SK-N-SH (cell line): ENCODE data around the gene OR6A2. TPM values are rescaled to one million over a fixed set of nuclear protein-coding genes. Genes with fewer than 3 reads are reported as not detected.

ENCODE experiments used
- CTCF ChIA-PET: fragments of 300-600, 350-600 bp; formaldehyde crosslinking; extraction: SDS; loops from one replicate; lab custom pipeline; 2021; lab: Yijun Ruan, JAX
- POLR2A ChIA-PET: fragments of 350-600 bp; sonication (Branson Sonifier 250); formaldehyde crosslinking; extraction: SDS; loops from one replicate; lab custom pipeline; 2020; ENCODE audit warnings: antibody characterized with exemption, inconsistent platforms; lab: Yijun Ruan, JAX
- DNase-seq: peaks from one replicate; pipeline ENCODE4 v3.0.0; 2012
- H2AFZ ChIP-seq: fragments of 200-600 bp; sonication (generic); 2 replicates; pipeline ENCODE4 v1.8.1; 2016; ENCODE audit warnings: antibody characterized with exemption, mild to moderate bottlenecking, low read depth
- H3F3A ChIP-seq: fragments of 200-600 bp; sonication (generic); replicated peaks from 2 replicates; pipeline ENCODE3; 2016; ENCODE audit warnings: antibody characterized with exemption, mild to moderate bottlenecking; ENCODE audit not compliant: insufficient read depth
- H3K27ac ChIP-seq, 2 experiments: fragments of 200-500 bp in 1 of 2; fragments of 200-600 bp in 1 of 2; sonication (Bioruptor generic) in 1 of 2; sonication (generic), shearing (Covaris generic) in 1 of 2; 2 replicates each; pipeline versions ENCODE4 v1.5.1 to v1.6.1; 2014 to 2016; ENCODE audit warnings: low read depth in 2 of 2, inconsistent platforms in 1 of 2, low read length in 1 of 2, mild to moderate bottlenecking in 1 of 2, mixed read lengths in 1 of 2
- H3K27me3 ChIP-seq: fragments of 200-600 bp; sonication (generic), shearing (Covaris generic); 2 replicates; pipeline ENCODE4 v1.6.1; 2016; ENCODE audit warnings: mixed run types; ENCODE audit not compliant: insufficient read depth
- H3K36me3 ChIP-seq, 2 experiments: fragments of 200-500 bp in 1 of 2; fragments of 200-600 bp in 1 of 2; sonication (Bioruptor generic) in 1 of 2; sonication (generic) in 1 of 2; replicated peaks in 1 of 2; 2 replicates each; pipeline versions ENCODE3 to v1.5.1; 2014 to 2016; ENCODE audit warnings: low read length in 1 of 2, mild to moderate bottlenecking in 1 of 2; ENCODE audit not compliant: insufficient read depth in 2 of 2, control insufficient read depth in 1 of 2
- H3K4me1 ChIP-seq, 2 experiments: fragments of 200-500 bp in 1 of 2; fragments of 200-600 bp in 1 of 2; sonication (Bioruptor generic) in 1 of 2; sonication (generic), shearing (Covaris generic) in 1 of 2; 2 replicates each; pipeline versions ENCODE4 v1.5.1 to v1.6.1; 2014 to 2016; ENCODE audit warnings: low read depth in 1 of 2, low read length in 1 of 2, mixed run types in 1 of 2; ENCODE audit not compliant: insufficient read depth in 2 of 2, control insufficient read depth in 1 of 2
- H3K4me2 ChIP-seq: fragments of 200-600 bp; sonication (generic), shearing (Covaris generic); 2 replicates; pipeline ENCODE4 v1.6.1; 2017; ENCODE audit warnings: mixed run types
- H3K4me3 ChIP-seq, 2 experiments: fragments of 200-500 bp in 1 of 2; fragments of 200-600 bp in 1 of 2; sonication (Bioruptor generic) in 1 of 2; sonication (generic), shearing (Covaris generic) in 1 of 2; 2 replicates each; pipeline versions ENCODE4 v1.5.1 to v1.8.1; 2014 to 2016; ENCODE audit warnings: low read depth in 2 of 2, inconsistent platforms in 1 of 2, low read length in 1 of 2, mild to moderate bottlenecking in 1 of 2, mixed read lengths in 1 of 2, moderate library complexity in 1 of 2
- H3K79me2 ChIP-seq: fragments of 200-600 bp; sonication (generic); 2 replicates; pipeline ENCODE4 v1.8.1; 2017; ENCODE audit warnings: mild to moderate bottlenecking; ENCODE audit not compliant: insufficient read depth
- H3K9ac ChIP-seq: fragments of 200-600 bp; sonication (generic); 2 replicates; pipeline ENCODE4 v1.6.1; 2017; ENCODE audit warnings: mixed run types
- H3K9me2 ChIP-seq: fragments of 200-600 bp; sonication (generic); 2 replicates; pipeline ENCODE4 v1.6.1; 2017; ENCODE audit warnings: mixed run types
- H3K9me3 ChIP-seq: fragments of 200-600 bp; sonication (generic); 2 replicates; pipeline ENCODE4 v1.6.1; 2017; ENCODE audit warnings: mixed run types, mild to moderate bottlenecking, moderate library complexity
- H4K20me1 ChIP-seq: fragments of 200-600 bp; sonication (generic); 2 replicates; pipeline ENCODE4 v1.6.1; 2017; ENCODE audit warnings: mild to moderate bottlenecking, mixed run types; ENCODE audit not compliant: insufficient read depth
- CHD2 ChIP-seq: fragments of 150-350 bp; IDR thresholded peaks from 2 replicates; pipeline ENCODE4 v1.6.1; 2018; ENCODE audit warnings: low read length; ENCODE audit not compliant: partially characterized antibody
- FOXJ3 ChIP-seq: sonication (generic); formaldehyde crosslinking; IDR thresholded peaks from 2 replicates; pipeline ENCODE4 v1.5.1; 2020; ENCODE audit warnings: mild to moderate bottlenecking, missing genetic modification reagents
- FOXM1 ChIP-seq: IDR thresholded peaks from 2 replicates; pipeline ENCODE4 v1.4.0; 2012; ENCODE audit warnings: low read depth, mild to moderate bottlenecking
- GABPA ChIP-seq: IDR thresholded peaks from 2 replicates; pipeline ENCODE4 v1.4.0; 2012; ENCODE audit warnings: low read depth, mild to moderate bottlenecking
- NFIC ChIP-seq: IDR thresholded peaks from 2 replicates; pipeline ENCODE4 v1.4.0; 2012; ENCODE audit warnings: borderline replicate concordance
- POLR2AphosphoS5 ChIP-seq: IDR thresholded peaks from 2 replicates; pipeline ENCODE4 v1.6.1; 2012; ENCODE audit warnings: low read depth, low read length
- RCOR1 ChIP-seq: fragments of 150-350 bp; IDR thresholded peaks from 2 replicates; pipeline ENCODE4 v1.6.1; 2017; ENCODE audit warnings: antibody characterized with exemption, low read length
- RFX5 ChIP-seq: IDR thresholded peaks from 2 replicates; pipeline ENCODE4 v1.6.1; 2012; ENCODE audit warnings: mild to moderate bottlenecking, improper control_type of control experiment, low read length
- RXRA ChIP-seq: IDR thresholded peaks from 2 replicates; pipeline ENCODE4 v1.4.0; 2012; ENCODE audit warnings: low read depth, mild to moderate bottlenecking, borderline replicate concordance
- SIN3A ChIP-seq: IDR thresholded peaks from 2 replicates; pipeline ENCODE4 v1.6.1; 2012; ENCODE audit warnings: low read depth, mild to moderate bottlenecking, low read length, moderate library complexity, borderline replicate concordance
- TAF1 ChIP-seq: IDR thresholded peaks from 2 replicates; pipeline ENCODE4 v1.6.1; 2012; ENCODE audit warnings: low read depth, mild to moderate bottlenecking, low read length, moderate library complexity, borderline replicate concordance
- TCF12 ChIP-seq: IDR thresholded peaks from 2 replicates; pipeline ENCODE4 v1.4.0; 2012
- WGBS: methylation state at CpG from one replicate; pipeline ENCODE4 v1.1.6; 2017; ENCODE audit warnings: low lambda C conversion rate; 5-methylcytosine and 5-hydroxymethylcytosine counted together
- polyA plus RNA-seq, 3 experiments: library from polyadenylated mRNA; depleted of rRNA; stranded (reverse); fragments of >200 nt; gene quantifications; 2 replicates each; pipeline ENCODE4 v1.2.3, GENCODE V29; 2012
- TF ChIP-seq, protein P1 (sequence below): fragments of 150-350 bp; IDR thresholded peaks from 2 replicates; pipeline ENCODE4 v1.6.1; 2016; ENCODE audit warnings: mild to moderate bottlenecking, low read depth, low read length
- TF ChIP-seq, protein P2 (sequence below): IDR thresholded peaks from 2 replicates; pipeline ENCODE4; 2012

The OR6A2 gene
- polyA plus RNA-seq, 1 of the 3 experiments (the other 2 are of a cell fraction) = not detected

DNA sequence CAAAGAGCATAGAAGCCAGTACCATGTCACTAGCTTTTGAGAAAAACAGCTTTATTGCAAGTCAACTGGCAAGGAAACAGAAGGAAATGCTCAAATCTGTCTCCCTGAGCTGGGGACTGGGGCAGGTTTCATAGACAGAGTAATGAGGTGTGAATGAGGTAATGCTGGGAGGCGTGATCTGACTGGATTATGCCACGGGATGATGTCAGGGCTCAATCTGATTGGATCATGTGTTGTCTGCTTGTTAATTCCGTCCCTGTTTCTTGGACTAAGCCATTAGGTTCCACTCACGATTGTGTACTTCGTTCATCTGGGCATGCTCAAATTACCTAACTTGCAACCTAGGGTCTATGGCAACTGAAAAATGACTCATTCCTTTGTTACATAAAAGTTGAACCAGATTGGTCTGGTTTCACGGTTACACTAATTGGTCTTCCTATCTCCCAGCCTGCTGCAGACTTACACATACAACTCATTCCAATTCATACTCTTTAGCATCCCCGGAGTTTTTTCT, 25.8 kb upstream of the OR6A2 start:
- Histone ChIP-seq H3K79me2 (no peaks in the 10 kb centered on the region), H3K4me1 (no peaks in the 10 kb centered on the region), H3K4me2 (no peak overlapping the region), H3K9me3 (no peaks in the 10 kb centered on the region), H3K9ac (no peak overlapping the region), H3K27me3 (no peaks in the 10 kb centered on the region), H3K9me2 (no peaks in the 10 kb centered on the region), H3K4me3 (no peak overlapping the region), H3K36me3 (no peaks in the 10 kb centered on the region), H3K27ac (no peak overlapping the region), H3F3A (no peaks in the 10 kb centered on the region), H2AFZ (no peak overlapping the region), H4K20me1 (no peaks in the 10 kb centered on the region)
- no peak for DNase-seq
- POLR2A ChIA-PET = no interaction called here
- TF ChIP-seq RFX5 (no peak), CHD2 (no peak), GABPA (no peak)
- 3% methylated on average over 7 of the region's 7 CpGs for WGBS
- CTCF ChIA-PET = interaction anchor here (1.1 to 1.6 kb wide), 3 partner anchors 8 to 34 kb away, joined by 3 to 15 read pairs (median 3); no protein-coding TSS in a partner anchor

DNA sequence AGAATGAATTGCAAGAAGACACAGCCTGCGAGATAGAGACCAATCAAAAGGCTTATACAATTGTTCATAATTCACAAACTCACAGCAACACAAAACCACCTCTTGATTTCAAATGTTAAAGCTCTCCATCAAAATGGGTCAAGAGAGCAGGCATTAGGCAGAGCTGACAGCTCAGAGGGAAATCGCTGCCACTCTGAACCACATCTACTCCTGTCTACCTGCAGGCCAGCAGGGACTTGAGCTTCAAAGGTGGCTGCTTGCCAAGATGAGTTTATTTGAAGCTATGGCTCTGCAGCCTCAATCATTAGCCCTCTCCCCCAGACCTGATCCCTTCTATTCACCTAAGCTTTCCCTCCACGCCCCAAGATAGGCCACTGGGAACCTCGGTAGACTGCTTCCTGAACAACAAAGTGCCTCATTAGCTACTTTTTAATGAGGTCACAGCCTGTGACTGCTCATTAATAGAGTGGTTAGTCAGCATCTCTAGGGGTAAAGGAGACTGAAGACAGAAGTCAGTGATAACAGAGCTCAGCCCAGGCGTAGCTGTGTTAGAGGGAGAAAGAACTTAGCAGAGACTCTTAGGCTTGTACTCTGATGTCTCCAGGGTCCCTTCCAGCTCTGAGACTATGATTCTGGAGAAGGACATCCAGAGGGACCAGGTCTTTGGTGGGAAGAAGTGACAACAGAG, 24.8 kb upstream of the OR6A2 start:
- CTCF ChIA-PET = interaction anchor here (1.0 to 1.6 kb wide), 3 partner anchors 9 to 13 kb away, joined by 3 to 15 read pairs (median 4); no protein-coding TSS in a partner anchor

More for the DNA sequence above, 24.8 kb upstream of the OR6A2 start:
- Histone ChIP-seq H4K20me1 (no peaks in the 10 kb centered on the region), H3K36me3 (no peaks in the 10 kb centered on the region), H3K9me2 (no peaks in the 10 kb centered on the region), H3K4me3 (no peak overlapping the region), H3K9me3 (no peaks in the 10 kb centered on the region), H3K4me1 (no peaks in the 10 kb centered on the region), H3K27ac (no peak overlapping the region), H3F3A (no peaks in the 10 kb centered on the region), H3K27me3 (no peaks in the 10 kb centered on the region), H3K4me2 (no peak overlapping the region), H3K9ac (no peak overlapping the region), H2AFZ (no peak overlapping the region), H3K79me2 (no peaks in the 10 kb centered on the region)
- TF ChIP-seq FOXJ3 (CRISPR knock-in tag) = no peak
- TF ChIP-seq FOXM1 = no peak
- TF ChIP-seq, protein P1, sequence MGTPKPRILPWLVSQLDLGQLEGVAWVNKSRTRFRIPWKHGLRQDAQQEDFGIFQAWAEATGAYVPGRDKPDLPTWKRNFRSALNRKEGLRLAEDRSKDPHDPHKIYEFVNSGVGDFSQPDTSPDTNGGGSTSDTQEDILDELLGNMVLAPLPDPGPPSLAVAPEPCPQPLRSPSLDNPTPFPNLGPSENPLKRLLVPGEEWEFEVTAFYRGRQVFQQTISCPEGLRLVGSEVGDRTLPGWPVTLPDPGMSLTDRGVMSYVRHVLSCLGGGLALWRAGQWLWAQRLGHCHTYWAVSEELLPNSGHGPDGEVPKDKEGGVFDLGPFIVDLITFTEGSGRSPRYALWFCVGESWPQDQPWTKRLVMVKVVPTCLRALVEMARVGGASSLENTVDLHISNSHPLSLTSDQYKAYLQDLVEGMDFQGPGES = no peak
- TF ChIP-seq NFIC = no peak
- no peak for TF ChIP-seq RXRA
- no peak for TF ChIP-seq TCF12
- no peak for TF ChIP-seq POLR2AphosphoS5
- TF ChIP-seq, protein P2, sequence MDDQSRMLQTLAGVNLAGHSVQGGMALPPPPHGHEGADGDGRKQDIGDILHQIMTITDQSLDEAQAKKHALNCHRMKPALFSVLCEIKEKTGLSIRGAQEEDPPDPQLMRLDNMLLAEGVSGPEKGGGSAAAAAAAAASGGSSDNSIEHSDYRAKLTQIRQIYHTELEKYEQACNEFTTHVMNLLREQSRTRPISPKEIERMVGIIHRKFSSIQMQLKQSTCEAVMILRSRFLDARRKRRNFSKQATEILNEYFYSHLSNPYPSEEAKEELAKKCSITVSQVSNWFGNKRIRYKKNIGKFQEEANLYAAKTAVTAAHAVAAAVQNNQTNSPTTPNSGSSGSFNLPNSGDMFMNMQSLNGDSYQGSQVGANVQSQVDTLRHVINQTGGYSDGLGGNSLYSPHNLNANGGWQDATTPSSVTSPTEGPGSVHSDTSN = no peak
- no peak for TF ChIP-seq SIN3A
- TF ChIP-seq RCOR1 = no peak
- no peak for TF ChIP-seq GABPA
- TF ChIP-seq TAF1 = no peak
- no peak for TF ChIP-seq RFX5
- no peak for TF ChIP-seq CHD2
- no peak for DNase-seq
- POLR2A ChIA-PET = no interaction called here
- WGBS = 2% methylated on average over 5 of the region's 5 CpGs
